GM12878 (cell line): ENCODE results near the gene TYROBP. TPM values are rescaled to one million over a fixed set of nuclear protein-coding genes. Genes with fewer than 3 reads are reported as not detected.

Source experiments
- BACH1 ChIP-seq: fragments of 450-650 bp; IDR thresholded peaks from 2 replicates; pipeline ENCODE4 v1.6.1; 2017; ENCODE audit warnings: mild to moderate bottlenecking, borderline replicate concordance
- BMI1 ChIP-seq: fragments of 450-650 bp; IDR thresholded peaks from 2 replicates; pipeline ENCODE4 v1.6.1; 2016; ENCODE audit warnings: mild to moderate bottlenecking, moderate library complexity, borderline replicate concordance
- CHD1 ChIP-seq: IDR thresholded peaks from 2 replicates; pipeline ENCODE4 v1.6.1; 2012; ENCODE audit warnings: low read depth, low read length, improper control_type of control experiment
- CREB1 ChIP-seq: IDR thresholded peaks from 2 replicates; pipeline ENCODE4 v1.6.1; 2012; ENCODE audit warnings: low read depth, mild to moderate bottlenecking, inconsistent platforms
- EZH2 ChIP-seq: IDR thresholded peaks from 2 replicates; pipeline ENCODE4 v1.6.1; 2012; ENCODE audit warnings: low read depth, mild to moderate bottlenecking, control low read depth, inconsistent platforms, low read length, borderline replicate concordance; ENCODE audit not compliant: control insufficient read depth
- FOS ChIP-seq: IDR thresholded peaks from 3 replicates; pipeline ENCODE4 v1.6.1; 2011; ENCODE audit warnings: borderline replicate concordance; ENCODE audit not compliant: insufficient read length; ENCODE audit errors: extremely low read depth
- IKZF1 ChIP-seq: fragments of 450-650 bp; conservative IDR thresholded peaks from 2 replicates; pipeline ENCODE4 v1.6.1; 2017; ENCODE audit warnings: antibody characterized with exemption, mild to moderate bottlenecking
- IRF4 ChIP-seq: IDR thresholded peaks from 2 replicates; pipeline ENCODE4 v1.6.1; 2011; ENCODE audit warnings: low read depth, low read length
- KAT2A ChIP-seq: conservative IDR thresholded peaks from 2 replicates; pipeline ENCODE4 v1.6.1; 2011; ENCODE audit warnings: low read depth, low read length; ENCODE audit not compliant: control insufficient read depth
- KDM1A ChIP-seq: fragments of 200-600 bp; sonication (generic); IDR thresholded peaks from 2 replicates; pipeline ENCODE4 v1.6.1; 2016; ENCODE audit warnings: borderline replicate concordance
- MXI1 ChIP-seq: fragments of 150-350 bp; IDR thresholded peaks from 2 replicates; pipeline ENCODE4 v1.6.1; 2011; ENCODE audit warnings: low read depth, mild to moderate bottlenecking, inconsistent platforms, low read length, improper control_type of control experiment
- MYC ChIP-seq: IDR thresholded peaks from 2 replicates; pipeline ENCODE4 v1.6.1; 2011; ENCODE audit warnings: mild to moderate bottlenecking, low read length, moderate library complexity, inconsistent platforms; ENCODE audit not compliant: insufficient read depth, insufficient replicate concordance, insufficient read length, severe bottlenecking
- NR2C1 ChIP-seq: fragments of 450-650 bp; IDR thresholded peaks from 2 replicates; pipeline ENCODE4 v1.6.1; 2017; ENCODE audit warnings: antibody characterized with exemption, mild to moderate bottlenecking, moderate library complexity
- RB1 ChIP-seq: fragments of 450-650 bp; formaldehyde crosslinking; IDR thresholded peaks from 2 replicates; pipeline ENCODE4 v1.6.1; 2017; ENCODE audit warnings: mild to moderate bottlenecking, borderline replicate concordance
- RCOR1 ChIP-seq: conservative IDR thresholded peaks from 2 replicates; pipeline ENCODE4 v1.6.1; 2012; ENCODE audit warnings: low read depth, low read length, improper control_type of control experiment
- RFX5 ChIP-seq: IDR thresholded peaks from 2 replicates; pipeline ENCODE4 v1.6.1; 2011; ENCODE audit warnings: low read depth, low read length, improper control_type of control experiment
- SMAD5 ChIP-seq: IDR thresholded peaks from 2 replicates; pipeline ENCODE4 v1.6.1; 2016; ENCODE audit warnings: antibody characterized with exemption, low read depth
- SMARCA5 ChIP-seq: fragments of 450-650 bp; IDR thresholded peaks from 2 replicates; pipeline ENCODE4 v1.6.1; 2017; ENCODE audit warnings: mild to moderate bottlenecking
- SMC3 ChIP-seq: IDR thresholded peaks from 2 replicates; pipeline ENCODE4 v1.6.1; 2011; ENCODE audit warnings: low read length, improper control_type of control experiment, borderline replicate concordance
- SREBF1 ChIP-seq: IDR thresholded peaks from 2 replicates; pipeline ENCODE4 v1.6.1; 2012; ENCODE audit warnings: mild to moderate bottlenecking, low read length
- STAT3 ChIP-seq: IDR thresholded peaks from 2 replicates; pipeline ENCODE4 v1.6.1; 2011; ENCODE audit warnings: low read depth, low read length, improper control_type of control experiment
- SUPT20H ChIP-seq: IDR thresholded peaks from 2 replicates; pipeline ENCODE4 v1.6.1; 2011; ENCODE audit warnings: low read depth, mild to moderate bottlenecking, low read length, moderate library complexity, borderline replicate concordance; ENCODE audit not compliant: control insufficient read depth
- polyA plus RNA-seq, 11 experiments: library from polyadenylated mRNA; depleted of rRNA in 4 of 11; unstranded in 6 of 11; stranded (reverse) in 5 of 11; fragments of >200 nt; fragmentation: Nextera tagmentation in 4 of 11; fragmentation: Illumina TruSeq in 1 of 11; extraction: Ambion mirVana in 4 of 11; extraction: Trizol in 1 of 11; gene quantifications; 1 replicate in 1 of 11; 2 replicates in 10 of 11; pipeline versions ENCODE4 v1.2.1 to v1.2.3, GENCODE V29; 2011 to 2016; ENCODE audit warnings: inconsistent platforms in 2 of 11, missing spikeins in 2 of 11, low read depth in 1 of 11
- total RNA-seq, 4 experiments: library from RNA; depleted of rRNA in 3 of 4; stranded (reverse); fragments of >200 nt in 3 of 4; fragmentation: Illumina TruSeq in 1 of 4; extraction: Trizol in 1 of 4; gene quantifications; 2 replicates each; pipeline versions ENCODE4 v1.2.1 to v1.2.3, GENCODE V29; 2013 to 2021
- TF ChIP-seq, protein P1 (sequence below): IDR thresholded peaks from 2 replicates; pipeline ENCODE4 v1.6.1; 2011; ENCODE audit warnings: borderline replicate concordance, low read depth, mild to moderate bottlenecking, moderate library complexity, low read length; ENCODE audit not compliant: insufficient read depth, poor library complexity, severe bottlenecking
- TF ChIP-seq, protein P2 (sequence below): fragments of 450-650 bp; IDR thresholded peaks from 2 replicates; pipeline ENCODE4 v1.6.1; 2016; ENCODE audit warnings: mild to moderate bottlenecking
- TF ChIP-seq, protein P3 (sequence below): fragments of 450-650 bp; formaldehyde crosslinking; IDR thresholded peaks from 2 replicates; pipeline ENCODE4 v1.4.0; 2020; ENCODE audit warnings: mild to moderate bottlenecking, moderate library complexity

TYROBP gene
- total and polyA plus RNA-seq, 10 of the 15 experiments (the other 5 are each of a cell fraction or from before 2014, with no cell fraction given), result 0.33 to 2.4 (median 0.58) TPM; not detected in 2

DNA sequence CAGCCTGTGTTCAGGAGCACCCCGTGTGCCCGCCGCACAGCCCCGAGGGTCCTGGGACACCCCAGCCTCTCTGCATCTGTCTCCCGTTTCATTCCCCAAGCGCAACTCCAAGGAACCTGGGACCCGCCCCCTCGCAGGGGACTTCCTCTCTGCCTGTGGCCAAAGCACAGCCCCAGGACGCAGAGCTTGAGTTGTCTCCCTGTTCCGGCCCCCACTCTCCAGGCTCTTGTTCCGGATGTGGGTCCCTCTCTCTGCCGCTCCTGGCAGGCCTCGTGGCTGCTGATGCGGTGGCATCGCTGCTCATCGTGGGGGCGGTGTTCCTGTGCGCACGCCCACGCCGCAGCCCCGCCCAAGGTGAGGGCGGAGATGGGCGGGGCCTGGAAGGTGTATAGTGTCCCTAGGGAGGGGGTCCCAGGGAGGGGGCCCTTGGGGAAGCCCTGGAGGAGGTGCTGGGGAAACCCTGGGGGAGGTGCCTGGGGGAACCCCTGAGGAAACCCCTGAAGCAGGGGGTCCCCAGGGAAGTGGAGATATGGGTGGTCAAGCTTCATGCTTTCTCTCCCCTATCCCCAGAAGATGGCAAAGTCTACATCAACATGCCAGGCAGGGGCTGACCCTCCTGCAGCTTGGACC is 4.4 kb downstream of the TYROBP start (continued):
- TF ChIP-seq IRF4 (peak; percentile 21; the same call in 1 of the 2 replicates), EZH2 (no peak), STAT3 (no peak), BACH1 (peak; percentile 70; the same call in 1 of the 2 replicates), RFX5 (no peak), SREBF1 (no peak), IKZF1 (peak; percentile 97), CREB1 (peak; percentile 79), SUPT20H (no peak), SMARCA5 (no peak; the same call in 1 of the 2 replicates), MXI1 (peak; percentile 86), SMAD5 (no peak), BMI1 (no peak), RB1 (peak; percentile 53; the same call in 1 of the 2 replicates), KAT2A (no peak), FOS (no peak), NR2C1 (peak; percentile 47), MYC (peak; percentile 74), CHD1 (no peak), KDM1A (no peak), SMC3 (no peak), RCOR1 (peak; percentile 64; the same call in 1 of the 2 replicates)
- TF ChIP-seq, protein P1, sequence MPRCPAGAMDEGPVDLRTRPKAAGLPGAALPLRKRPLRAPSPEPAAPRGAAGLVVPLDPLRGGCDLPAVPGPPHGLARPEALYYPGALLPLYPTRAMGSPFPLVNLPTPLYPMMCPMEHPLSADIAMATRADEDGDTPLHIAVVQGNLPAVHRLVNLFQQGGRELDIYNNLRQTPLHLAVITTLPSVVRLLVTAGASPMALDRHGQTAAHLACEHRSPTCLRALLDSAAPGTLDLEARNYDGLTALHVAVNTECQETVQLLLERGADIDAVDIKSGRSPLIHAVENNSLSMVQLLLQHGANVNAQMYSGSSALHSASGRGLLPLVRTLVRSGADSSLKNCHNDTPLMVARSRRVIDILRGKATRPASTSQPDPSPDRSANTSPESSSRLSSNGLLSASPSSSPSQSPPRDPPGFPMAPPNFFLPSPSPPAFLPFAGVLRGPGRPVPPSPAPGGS, result peak; percentile 62
- TF ChIP-seq, protein P2, sequence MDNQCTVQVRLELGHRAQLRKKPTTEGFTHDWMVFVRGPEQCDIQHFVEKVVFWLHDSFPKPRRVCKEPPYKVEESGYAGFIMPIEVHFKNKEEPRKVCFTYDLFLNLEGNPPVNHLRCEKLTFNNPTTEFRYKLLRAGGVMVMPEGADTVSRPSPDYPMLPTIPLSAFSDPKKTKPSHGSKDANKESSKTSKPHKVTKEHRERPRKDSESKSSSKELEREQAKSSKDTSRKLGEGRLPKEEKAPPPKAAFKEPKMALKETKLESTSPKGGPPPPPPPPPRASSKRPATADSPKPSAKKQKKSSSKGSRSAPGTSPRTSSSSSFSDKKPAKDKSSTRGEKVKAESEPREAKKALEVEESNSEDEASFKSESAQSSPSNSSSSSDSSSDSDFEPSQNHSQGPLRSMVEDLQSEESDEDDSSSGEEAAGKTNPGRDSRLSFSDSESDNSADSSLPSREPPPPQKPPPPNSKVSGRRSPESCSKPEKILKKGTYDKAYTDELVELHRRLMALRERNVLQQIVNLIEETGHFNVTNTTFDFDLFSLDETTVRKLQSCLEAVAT, result peak; percentile 70
- TF ChIP-seq, protein P3, sequence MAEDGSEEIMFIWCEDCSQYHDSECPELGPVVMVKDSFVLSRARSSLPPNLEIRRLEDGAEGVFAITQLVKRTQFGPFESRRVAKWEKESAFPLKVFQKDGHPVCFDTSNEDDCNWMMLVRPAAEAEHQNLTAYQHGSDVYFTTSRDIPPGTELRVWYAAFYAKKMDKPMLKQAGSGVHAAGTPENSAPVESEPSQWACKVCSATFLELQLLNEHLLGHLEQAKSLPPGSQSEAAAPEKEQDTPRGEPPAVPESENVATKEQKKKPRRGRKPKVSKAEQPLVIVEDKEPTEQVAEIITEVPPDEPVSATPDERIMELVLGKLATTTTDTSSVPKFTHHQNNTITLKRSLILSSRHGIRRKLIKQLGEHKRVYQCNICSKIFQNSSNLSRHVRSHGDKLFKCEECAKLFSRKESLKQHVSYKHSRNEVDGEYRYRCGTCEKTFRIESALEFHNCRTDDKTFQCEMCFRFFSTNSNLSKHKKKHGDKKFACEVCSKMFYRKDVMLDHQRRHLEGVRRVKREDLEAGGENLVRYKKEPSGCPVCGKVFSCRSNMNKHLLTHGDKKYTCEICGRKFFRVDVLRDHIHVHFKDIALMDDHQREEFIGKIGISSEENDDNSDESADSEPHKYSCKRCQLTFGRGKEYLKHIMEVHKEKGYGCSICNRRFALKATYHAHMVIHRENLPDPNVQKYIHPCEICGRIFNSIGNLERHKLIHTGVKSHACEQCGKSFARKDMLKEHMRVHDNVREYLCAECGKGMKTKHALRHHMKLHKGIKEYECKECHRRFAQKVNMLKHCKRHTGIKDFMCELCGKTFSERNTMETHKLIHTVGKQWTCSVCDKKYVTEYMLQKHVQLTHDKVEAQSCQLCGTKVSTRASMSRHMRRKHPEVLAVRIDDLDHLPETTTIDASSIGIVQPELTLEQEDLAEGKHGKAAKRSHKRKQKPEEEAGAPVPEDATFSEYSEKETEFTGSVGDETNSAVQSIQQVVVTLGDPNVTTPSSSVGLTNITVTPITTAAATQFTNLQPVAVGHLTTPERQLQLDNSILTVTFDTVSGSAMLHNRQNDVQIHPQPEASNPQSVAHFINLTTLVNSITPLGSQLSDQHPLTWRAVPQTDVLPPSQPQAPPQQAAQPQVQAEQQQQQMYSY (CRISPR knock-in tag), result no peak
